ENCODE results near the gene CACNB2. TPM values are rescaled to one million over a fixed set of nuclear protein-coding genes. Genes with fewer than 3 reads are reported as not detected.

CACNB2 gene
- total and polyA plus RNA-seq, 2 donors (not counting 3 experiments of a cell fraction or from before 2014, with no cell fraction given) = not detected

DNA sequence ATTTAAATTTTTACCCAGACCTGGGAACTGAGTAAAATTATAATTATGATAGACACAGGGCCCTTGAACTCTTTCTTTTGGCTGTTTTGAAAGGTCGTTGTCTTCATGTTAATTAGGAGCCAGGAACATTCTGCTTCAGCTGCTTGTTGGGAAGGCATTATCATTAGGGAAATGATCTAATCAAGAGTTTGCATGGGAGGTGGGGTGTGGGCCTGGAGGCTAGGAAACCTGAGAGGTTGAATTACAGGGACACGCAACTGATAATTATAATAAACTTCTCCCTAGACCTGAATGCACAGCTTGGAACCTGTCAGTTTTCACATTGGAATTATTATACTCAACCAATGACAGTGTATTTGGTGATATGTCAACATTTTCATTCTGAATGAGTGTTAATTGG, 237.7 kb downstream of the CACNB2 start:
- Histone ChIP-seq H3K4me2 (ENCODE audit: insufficient read depth, low read length) (no peak overlapping the region), H3K9ac (replicated peaks; ENCODE audit: extremely low read depth, insufficient read depth, low read length) (no peak overlapping the region), H3K4me3 (replicated peaks in 1 of 3; ENCODE audit: insufficient read depth in 1 of 3, low read depth in 1 of 3, low read length in 3 of 3) (no peak overlapping the region), H3K4me1 (ENCODE audit: control insufficient read depth, extremely low read depth, insufficient read depth, low read length) (no peaks in the 10 kb centered on the region), H3K27ac (ENCODE audit: insufficient read depth, low read depth, low read length) (no peak overlapping the region), H3K27me3 (ENCODE audit: control insufficient read depth in 2 of 2, insufficient read depth in 2 of 2, low read length in 2 of 2) (no peaks in the 10 kb centered on the region), H3K79me2 (ENCODE audit: control insufficient read depth, insufficient read depth, low read length) (no peaks in the 10 kb centered on the region), H2AFZ (ENCODE audit: low read depth, low read length) (no peak overlapping the region), H3K9me1 (replicated peaks; ENCODE audit: control insufficient read depth, extremely low read depth, insufficient read depth, low read length) (no peaks in the 10 kb centered on the region), H3K36me3 (ENCODE audit: control insufficient read depth in 2 of 2, extremely low read depth in 1 of 2, insufficient read depth in 2 of 2, low read length in 2 of 2) (no peaks in the 10 kb centered on the region), H3K9me3 (replicated peaks; ENCODE audit: control insufficient read depth, insufficient read depth, low read length) (peaks cover 6% of the 10 kb centered on the region), H4K20me1 (replicated peaks; ENCODE audit: control insufficient read depth, extremely low read depth, insufficient read depth, low read length) (no peaks in the 10 kb centered on the region)
- TF ChIP-seq, protein P1, sequence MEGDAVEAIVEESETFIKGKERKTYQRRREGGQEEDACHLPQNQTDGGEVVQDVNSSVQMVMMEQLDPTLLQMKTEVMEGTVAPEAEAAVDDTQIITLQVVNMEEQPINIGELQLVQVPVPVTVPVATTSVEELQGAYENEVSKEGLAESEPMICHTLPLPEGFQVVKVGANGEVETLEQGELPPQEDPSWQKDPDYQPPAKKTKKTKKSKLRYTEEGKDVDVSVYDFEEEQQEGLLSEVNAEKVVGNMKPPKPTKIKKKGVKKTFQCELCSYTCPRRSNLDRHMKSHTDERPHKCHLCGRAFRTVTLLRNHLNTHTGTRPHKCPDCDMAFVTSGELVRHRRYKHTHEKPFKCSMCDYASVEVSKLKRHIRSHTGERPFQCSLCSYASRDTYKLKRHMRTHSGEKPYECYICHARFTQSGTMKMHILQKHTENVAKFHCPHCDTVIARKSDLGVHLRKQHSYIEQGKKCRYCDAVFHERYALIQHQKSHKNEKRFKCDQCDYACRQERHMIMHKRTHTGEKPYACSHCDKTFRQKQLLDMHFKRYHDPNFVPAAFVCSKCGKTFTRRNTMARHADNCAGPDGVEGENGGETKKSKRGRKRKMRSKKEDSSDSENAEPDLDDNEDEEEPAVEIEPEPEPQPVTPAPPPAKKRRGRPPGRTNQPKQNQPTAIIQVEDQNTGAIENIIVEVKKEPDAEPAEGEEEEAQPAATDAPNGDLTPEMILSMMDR (IDR thresholded peaks at IDR 0.05; ENCODE audit: extremely low read depth in 1 of 2, insufficient read depth in 1 of 2, low read depth in 1 of 2, low read length in 2 of 2) = no peak
- TF ChIP-seq FOS (IDR thresholded peaks at IDR 0.05; ENCODE audit: borderline replicate concordance, insufficient read depth, low read length) (no peak), EZH2 (IDR thresholded peaks at IDR 0.05; ENCODE audit: borderline replicate concordance, low read depth, low read length, severe bottlenecking) (no peak), GATA2 (IDR thresholded peaks at IDR 0.05; ENCODE audit: insufficient read depth, insufficient read length, low read depth, low read length) (no peak), JUN (IDR thresholded peaks at IDR 0.05; ENCODE audit: borderline replicate concordance, insufficient read depth, insufficient read length, low read depth) (no peak), MYC (IDR thresholded peaks at IDR 0.05; ENCODE audit: low read depth, low read length) (no peak)
- no peak for FAIRE-seq
- intact Hi-C loops (cut with micrococcal nuclease) = no loop called here
- dilution Hi-C loops (cut with MboI; ENCODE audit: extremely low pct_ligation_motif_present, low sequenced_read_pairs) = no loop called here
- DNase-seq (ENCODE audit: low read depth, low spot score) = no peak
- CTCF ChIA-PET = no interaction called here
- POLR2A ChIA-PET = no interaction called here
- BruUV-seq (replicated peaks) = no TSS peak

DNA sequence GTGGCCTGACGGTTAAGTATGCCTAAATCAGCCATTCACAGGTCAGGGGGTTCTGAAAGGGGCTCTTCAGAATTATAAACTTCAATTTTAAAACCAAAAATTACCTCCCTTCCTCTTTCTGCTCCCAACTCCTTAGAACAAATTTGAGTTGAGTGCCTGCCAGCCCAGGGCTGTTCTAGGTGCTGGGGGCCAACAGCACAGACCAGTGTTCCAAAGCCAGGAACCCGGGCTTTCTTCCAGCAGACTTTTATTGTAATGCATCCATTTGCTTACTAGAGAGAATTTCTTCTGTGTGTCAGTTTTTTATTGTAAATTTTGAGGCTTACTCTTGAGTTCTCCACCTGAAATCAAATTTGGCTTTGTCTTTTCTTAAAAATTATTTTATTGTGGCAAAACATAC, 238.5 kb downstream of the CACNB2 start:
- no peaks in the 10 kb centered on the region for H3K27me3 ChIP-seq (ENCODE audit: control insufficient read depth in 2 of 2, insufficient read depth in 2 of 2, low read length in 2 of 2)
- BruUV-seq (replicated peaks) = no TSS peak
- H3K4me3 ChIP-seq (replicated peaks in 1 of 3; ENCODE audit: insufficient read depth in 1 of 3, low read depth in 1 of 3, low read length in 3 of 3) = no peak overlapping the region
- ChIA-PET POLR2A (no interaction called here), CTCF (no interaction called here)
- H3K9me1 ChIP-seq (replicated peaks; ENCODE audit: control insufficient read depth, extremely low read depth, insufficient read depth, low read length) = no peaks in the 10 kb centered on the region
- dilution Hi-C loops (cut with MboI; ENCODE audit: extremely low pct_ligation_motif_present, low sequenced_read_pairs) (no loop called here), intact Hi-C loops (cut with micrococcal nuclease) (no loop called here)
- H2AFZ ChIP-seq (ENCODE audit: low read depth, low read length) = no peak overlapping the region
- H3K4me1 ChIP-seq (ENCODE audit: control insufficient read depth, extremely low read depth, insufficient read depth, low read length) = no peaks in the 10 kb centered on the region
- H3K27ac ChIP-seq (ENCODE audit: insufficient read depth, low read depth, low read length) = no peak overlapping the region
- H4K20me1 ChIP-seq (replicated peaks; ENCODE audit: control insufficient read depth, extremely low read depth, insufficient read depth, low read length) = no peaks in the 10 kb centered on the region
- no peak for TF ChIP-seq POLR2A (IDR thresholded peaks at IDR 0.05; ENCODE audit: low read depth, low read length)
- DNase-seq (ENCODE audit: low read depth, low spot score) = no peak
- H3K36me3 ChIP-seq (ENCODE audit: control insufficient read depth in 2 of 2, extremely low read depth in 1 of 2, insufficient read depth in 2 of 2, low read length in 2 of 2) = no peaks in the 10 kb centered on the region
- no peak for FAIRE-seq
- peaks cover 6% of the 10 kb centered on the region for H3K9me3 ChIP-seq (replicated peaks; ENCODE audit: control insufficient read depth, insufficient read depth, low read length)
- H3K4me2 ChIP-seq (ENCODE audit: insufficient read depth, low read length) = no peak overlapping the region
- no peaks in the 10 kb centered on the region for H3K79me2 ChIP-seq (ENCODE audit: control insufficient read depth, insufficient read depth, low read length)
- H3K9ac ChIP-seq (replicated peaks; ENCODE audit: extremely low read depth, insufficient read depth, low read length) = no peak overlapping the region

Data from endothelial cell of umbilical vein (primary cell).